ENCODE data around the gene F12. TPM values are rescaled to one million over a fixed set of nuclear protein-coding genes. Genes with fewer than 3 reads are reported as not detected.

F12 gene
- polyA plus RNA-seq, 3 donors = 1.4 to 5.5 (median 1.5) TPM

DNA sequence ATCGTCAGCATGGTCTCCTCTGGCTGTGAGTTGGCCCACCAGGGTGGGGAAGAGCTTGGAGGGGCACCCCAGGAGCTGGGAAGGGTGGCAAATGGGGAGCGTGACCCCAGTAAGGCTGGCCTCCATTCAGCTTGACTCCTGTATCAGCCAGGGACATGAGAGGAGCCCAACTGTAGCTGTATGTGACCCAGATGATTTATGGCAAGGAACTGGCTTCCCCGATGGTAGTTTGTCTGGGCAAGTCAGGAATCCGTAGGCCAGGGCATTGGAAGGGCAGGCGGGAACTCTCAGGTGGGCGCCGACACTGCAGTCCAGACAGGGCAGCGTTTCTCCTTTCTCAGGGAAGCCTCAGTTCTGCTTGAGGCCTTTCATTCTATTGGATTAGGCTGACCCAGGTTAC lies 22.8 kb downstream of the F12 start:
- Histone ChIP-seq H2AFZ (ENCODE audit: insufficient read depth, low read depth, low read length, poor library complexity, severe bottlenecking) (no peak overlapping the region), H4K20me1 (ENCODE audit: insufficient read depth, low read length) (no peaks in the 10 kb centered on the region), H3K9ac (ENCODE audit: insufficient read depth, low read length, poor library complexity, severe bottlenecking) (no peak overlapping the region), H3K27ac (ENCODE audit: low read depth in 1 of 2, low read length in 2 of 2) (no peak overlapping the region), H3K4me1 (ENCODE audit: control insufficient read depth in 1 of 2, insufficient read depth in 2 of 2, low read length in 2 of 2) (peaks cover 29 to 32% of the 10 kb centered on the region in 2 donors), H3K4me3 (replicated peaks in 1 of 3; ENCODE audit: low read depth in 2 of 3, low read length in 3 of 3) (no peak overlapping the region), H3K4me2 (replicated peaks; ENCODE audit: extremely low read depth, low read length, poor library complexity, severe bottlenecking) (no peak overlapping the region), H3K36me3 (replicated peaks in 1 of 2; ENCODE audit: control insufficient read depth in 1 of 2, insufficient read depth in 2 of 2, low read length in 2 of 2) (no peaks in the 10 kb centered on the region), H3K27me3 (ENCODE audit: control insufficient read depth in 2 of 2, insufficient read depth in 2 of 2, low read length in 2 of 2) (no peaks in the 10 kb centered on the region), H3K79me2 (ENCODE audit: insufficient read depth, low read length) (no peaks in the 10 kb centered on the region), H3K9me3 (replicated peaks in 1 of 2; ENCODE audit: control insufficient read depth in 1 of 2, insufficient read depth in 1 of 2, low read length in 2 of 2) (no peaks in the 10 kb centered on the region)
- peaks cover 43% of the 10 kb centered on the region for H3K4me1 Mint-ChIP-seq
- TF ChIP-seq CTCF (IDR thresholded peaks at IDR 0.05) = no peak
- no peaks in the 10 kb centered on the region for H3K9me3 Mint-ChIP-seq
- 78% methylated on average over 4 of the region's 8 CpGs for WGBS (ENCODE audit: insufficient coverage)
- H3K36me3 Mint-ChIP-seq = no peaks in the 10 kb centered on the region
- DNase-seq = no peak
- peaks cover 15 to 28% (median 28%) of the 10 kb centered on the region in 3 donors for H3K27me3 Mint-ChIP-seq (ENCODE audit: low read depth in 3 of 3)
- no peak overlapping the region for H3K4me3 Mint-ChIP-seq
- intact Hi-C loops (cut with micrococcal nuclease) = no loop called here
- H3K27ac Mint-ChIP-seq = no peak overlapping the region

- intact Hi-C loops (cut with micrococcal nuclease) = no loop called here
- Histone ChIP-seq H3K79me2 (ENCODE audit: insufficient read depth, low read length) (no peaks in the 10 kb centered on the region), H3K27me3 (ENCODE audit: control insufficient read depth in 2 of 2, insufficient read depth in 2 of 2, low read length in 2 of 2) (no peaks in the 10 kb centered on the region), H3K9ac (ENCODE audit: insufficient read depth, low read length, poor library complexity, severe bottlenecking) (no peak overlapping the region), H4K20me1 (ENCODE audit: insufficient read depth, low read length) (no peaks in the 10 kb centered on the region), H3K4me2 (replicated peaks; ENCODE audit: extremely low read depth, low read length, poor library complexity, severe bottlenecking) (no peak overlapping the region), H2AFZ (ENCODE audit: insufficient read depth, low read depth, low read length, poor library complexity, severe bottlenecking) (no peak overlapping the region), H3K4me3 (replicated peaks in 1 of 3; ENCODE audit: low read depth in 2 of 3, low read length in 3 of 3) (no peak overlapping the region), H3K36me3 (replicated peaks in 1 of 2; ENCODE audit: control insufficient read depth in 1 of 2, insufficient read depth in 2 of 2, low read length in 2 of 2) (no peaks in the 10 kb centered on the region), H3K4me1 (ENCODE audit: control insufficient read depth in 1 of 2, insufficient read depth in 2 of 2, low read length in 2 of 2) (peaks cover 27 to 30% of the 10 kb centered on the region in 2 donors), H3K9me3 (replicated peaks in 1 of 2; ENCODE audit: control insufficient read depth in 1 of 2, insufficient read depth in 1 of 2, low read length in 2 of 2) (no peaks in the 10 kb centered on the region), H3K27ac (ENCODE audit: low read depth in 1 of 2, low read length in 2 of 2) (no peak overlapping the region)
- WGBS (ENCODE audit: insufficient coverage) = 32% methylated on average over 11 of the region's 11 CpGs
- H3K9me3 Mint-ChIP-seq = no peaks in the 10 kb centered on the region
- H3K4me1 Mint-ChIP-seq = peaks cover 38% of the 10 kb centered on the region
- no peak overlapping the region for H3K4me3 Mint-ChIP-seq
- H3K27ac Mint-ChIP-seq = peak overlapping the region in 1 of 7 donors; percentile 35
- H3K27me3 Mint-ChIP-seq (ENCODE audit: low read depth in 3 of 3) = peaks cover 18 to 31% (median 29%) of the 10 kb centered on the region in 3 donors
- DNase-seq = no peak
- no peak for TF ChIP-seq CTCF (IDR thresholded peaks at IDR 0.05)
- H3K36me3 Mint-ChIP-seq = no peaks in the 10 kb centered on the region
These were observed 23.6 kb downstream of the F12 start for GRCh38 chr5:177385720-177386119.
